ENCODE data around the gene SOX9.
"Not testable (repeated sequence)": the region's sequence is repeated elsewhere in the genome, so short reads cannot be mapped to it uniquely, and the experiment has no call there.

Gene SOX9

GRCh38 chr17:72101526-72101925 lies 19.3 kb upstream of the SOX9 start:
- Mint-ChIP-seq H3K9me3 (peaks cover 11% of the 10 kb centered on the region), H3K27ac (no peak overlapping the region), H3K36me3 (ENCODE audit: low read depth) (no peaks in the 10 kb centered on the region)

GRCh38 chr17:72102366-72102765 lies 18.5 kb upstream of the SOX9 start:
- H3K4me1 Mint-ChIP-seq (ENCODE audit: low read depth): no peaks in the 10 kb centered on the region
- no peak overlapping the region for H3K27ac Mint-ChIP-seq
- no peak overlapping the region for H3K4me3 Mint-ChIP-seq
- H3K27me3 Mint-ChIP-seq: peaks cover 3% of the 10 kb centered on the region
- peaks cover 11% of the 10 kb centered on the region for H3K9me3 Mint-ChIP-seq
- H3K36me3 Mint-ChIP-seq (ENCODE audit: low read depth): no peaks in the 10 kb centered on the region

More at GRCh38 chr17:72101526-72101925, 19.3 kb upstream of the SOX9 start:
- Mint-ChIP-seq H3K4me1 (ENCODE audit: low read depth) (no peaks in the 10 kb centered on the region), H3K27me3 (peaks cover 2% of the 10 kb centered on the region), H3K4me3 (no peak overlapping the region)

GRCh38 chr17:72104164-72104862 lies 16.5 kb upstream of the SOX9 start:
- H3K9me3 Mint-ChIP-seq: no peaks in the 10 kb centered on the region
- H3K36me3 Mint-ChIP-seq (ENCODE audit: low read depth): no peaks in the 10 kb centered on the region
- H3K27ac Mint-ChIP-seq: no peak overlapping the region
- H3K4me1 Mint-ChIP-seq (ENCODE audit: low read depth): no peaks in the 10 kb centered on the region
- H3K27me3 Mint-ChIP-seq: peaks cover 6% of the 10 kb centered on the region
- H3K4me3 Mint-ChIP-seq: no peak overlapping the region

GRCh38 chr17:72104863-72105234 lies 16.0 kb upstream of the SOX9 start:
- peaks cover 8% of the 10 kb centered on the region for H3K27me3 Mint-ChIP-seq
- H3K4me1 Mint-ChIP-seq (ENCODE audit: low read depth): no peaks in the 10 kb centered on the region
- no peaks in the 10 kb centered on the region for H3K36me3 Mint-ChIP-seq (ENCODE audit: low read depth)
- H3K4me3 Mint-ChIP-seq: no peak overlapping the region
- no peak overlapping the region for H3K27ac Mint-ChIP-seq
- no peaks in the 10 kb centered on the region for H3K9me3 Mint-ChIP-seq

GRCh38 chr17:72107100-72107499 lies 13.7 kb upstream of the SOX9 start:
- Mint-ChIP-seq H3K9me3 (no peaks in the 10 kb centered on the region), H3K27me3 (peaks cover 22% of the 10 kb centered on the region), H3K36me3 (ENCODE audit: low read depth) (no peaks in the 10 kb centered on the region), H3K4me3 (no peak overlapping the region), H3K4me1 (ENCODE audit: low read depth) (no peaks in the 10 kb centered on the region), H3K27ac (no peak overlapping the region)

GRCh38 chr17:72110231-72110941 lies 10.4 kb upstream of the SOX9 start:
- H3K4me1 Mint-ChIP-seq (ENCODE audit: low read depth): no peaks in the 10 kb centered on the region
- H3K27ac Mint-ChIP-seq: no peak overlapping the region
- peaks cover 47% of the 10 kb centered on the region for H3K27me3 Mint-ChIP-seq
- H3K9me3 Mint-ChIP-seq: no peaks in the 10 kb centered on the region
- no peaks in the 10 kb centered on the region for H3K36me3 Mint-ChIP-seq (ENCODE audit: low read depth)
- H3K4me3 Mint-ChIP-seq: no peak overlapping the region

- H3K36me3 Mint-ChIP-seq (ENCODE audit: low read depth): no peaks in the 10 kb centered on the region
- no peak overlapping the region for H3K27ac Mint-ChIP-seq
- no peaks in the 10 kb centered on the region for H3K9me3 Mint-ChIP-seq
- no peaks in the 10 kb centered on the region for H3K4me1 Mint-ChIP-seq (ENCODE audit: low read depth)
- H3K4me3 Mint-ChIP-seq: no peak overlapping the region
- H3K27me3 Mint-ChIP-seq: peaks cover 50% of the 10 kb centered on the region
Measured at GRCh38 chr17:72110942-72111318, 9.9 kb upstream of the SOX9 start.

GRCh38 chr17:72111336-72111923 lies 9.4 kb upstream of the SOX9 start:
- no peak overlapping the region for H3K27ac Mint-ChIP-seq
- H3K9me3 Mint-ChIP-seq: no peaks in the 10 kb centered on the region
- H3K36me3 Mint-ChIP-seq (ENCODE audit: low read depth): no peaks in the 10 kb centered on the region
- H3K27me3 Mint-ChIP-seq: peaks cover 53% of the 10 kb centered on the region
- no peaks in the 10 kb centered on the region for H3K4me1 Mint-ChIP-seq (ENCODE audit: low read depth)
- no peak overlapping the region for H3K4me3 Mint-ChIP-seq

- not testable (repeated sequence) for H3K36me3 Mint-ChIP-seq (ENCODE audit: low read depth); H3K27ac Mint-ChIP-seq; H3K4me3 Mint-ChIP-seq; H3K9me3 Mint-ChIP-seq; H3K4me1 Mint-ChIP-seq (ENCODE audit: low read depth)
- peaks cover 57% of the 10 kb centered on the region for H3K27me3 Mint-ChIP-seq
Measured at GRCh38 chr17:72111926-72112325, 8.9 kb upstream of the SOX9 start.

- no peak overlapping the region for H3K27ac Mint-ChIP-seq
- H3K9me3 Mint-ChIP-seq: no peaks in the 10 kb centered on the region
- no peak overlapping the region for H3K4me3 Mint-ChIP-seq
- peaks cover 3% of the 10 kb centered on the region for H3K4me1 Mint-ChIP-seq (ENCODE audit: low read depth)
- H3K36me3 Mint-ChIP-seq (ENCODE audit: low read depth): no peaks in the 10 kb centered on the region
- peaks cover 68% of the 10 kb centered on the region for H3K27me3 Mint-ChIP-seq
Measured at GRCh38 chr17:72113751-72114150, 7.1 kb upstream of the SOX9 start.

- Mint-ChIP-seq H3K4me1 (ENCODE audit: low read depth) (peaks cover 3% of the 10 kb centered on the region), H3K27ac (no peak overlapping the region), H3K27me3 (peaks cover 79% of the 10 kb centered on the region), H3K4me3 (peak overlapping the region; percentile 13), H3K36me3 (ENCODE audit: low read depth) (no peaks in the 10 kb centered on the region), H3K9me3 (no peaks in the 10 kb centered on the region)
Measured at GRCh38 chr17:72115781-72116525, 4.9 kb upstream of the SOX9 start.

GRCh38 chr17:72116661-72117521 lies 3.9 kb upstream of the SOX9 start:
- no peaks in the 10 kb centered on the region for H3K9me3 Mint-ChIP-seq

GRCh38 chr17:72117535-72118334 lies 3.1 kb upstream of the SOX9 start:
- no peaks in the 10 kb centered on the region for H3K36me3 Mint-ChIP-seq (ENCODE audit: low read depth)
- peaks cover 3% of the 10 kb centered on the region for H3K4me1 Mint-ChIP-seq (ENCODE audit: low read depth)
- no peak overlapping the region for H3K4me3 Mint-ChIP-seq
- no peak overlapping the region for H3K27ac Mint-ChIP-seq
- H3K27me3 Mint-ChIP-seq: peaks cover 76% of the 10 kb centered on the region
- H3K9me3 Mint-ChIP-seq: no peaks in the 10 kb centered on the region

More at GRCh38 chr17:72116661-72117521, 3.9 kb upstream of the SOX9 start:
- Mint-ChIP-seq H3K27ac (no peak overlapping the region), H3K4me1 (ENCODE audit: low read depth) (peaks cover 3% of the 10 kb centered on the region), H3K36me3 (ENCODE audit: low read depth) (no peaks in the 10 kb centered on the region), H3K4me3 (peak overlapping the region; percentile 13), H3K27me3 (peaks cover 81% of the 10 kb centered on the region)
